ENCODE data around the gene WIPF2. TPM values are rescaled to one million over a fixed set of nuclear protein-coding genes. Genes with fewer than 3 reads are reported as not detected.

WIPF2 gene
- total RNA-seq, 4 donors from 2014 or later: 4.6 to 6.2 (median 5.4) TPM

DNA sequence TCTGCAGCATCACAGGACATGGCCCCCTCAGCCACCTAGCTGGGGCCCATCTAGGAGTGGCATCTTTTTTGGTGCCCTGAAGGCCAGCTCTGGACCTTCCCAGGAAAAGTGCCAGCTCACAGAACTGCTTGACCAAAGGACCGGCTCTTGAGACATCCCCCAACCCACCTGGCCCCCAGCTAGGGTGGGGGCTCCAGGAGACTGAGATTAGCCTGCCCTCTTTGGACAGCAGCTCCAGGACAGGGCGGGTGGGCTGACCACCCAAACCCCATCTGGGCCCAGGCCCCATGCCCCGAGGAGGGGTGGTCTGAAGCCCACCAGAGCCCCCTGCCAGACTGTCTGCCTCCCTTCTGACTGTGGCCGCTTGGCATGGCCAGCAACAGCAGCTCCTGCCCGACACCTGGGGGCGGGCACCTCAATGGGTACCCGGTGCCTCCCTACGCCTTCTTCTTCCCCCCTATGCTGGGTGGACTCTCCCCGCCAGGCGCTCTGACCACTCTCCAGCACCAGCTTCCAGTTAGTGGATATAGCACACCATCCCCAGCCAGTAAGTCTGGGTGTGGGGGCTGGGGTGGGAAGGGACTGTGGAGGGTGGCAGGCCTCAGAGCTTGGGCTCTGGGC, 111.9 kb downstream of the WIPF2 start:
- Histone ChIP-seq H3K4me1 (peaks cover 99 to 100% of the 10 kb centered on the region in 2 donors), H3K9me3 (no peaks in the 10 kb centered on the region), H3K27ac (peak overlapping the region; percentile 95 to 100 (median 98)), H3K4me3 (peak overlapping the region in 1 of 4 donors; percentile 41), H3K36me3 (no peaks in the 10 kb centered on the region), H3K27me3 (no peaks in the 10 kb centered on the region)
- TF ChIP-seq, protein P1, sequence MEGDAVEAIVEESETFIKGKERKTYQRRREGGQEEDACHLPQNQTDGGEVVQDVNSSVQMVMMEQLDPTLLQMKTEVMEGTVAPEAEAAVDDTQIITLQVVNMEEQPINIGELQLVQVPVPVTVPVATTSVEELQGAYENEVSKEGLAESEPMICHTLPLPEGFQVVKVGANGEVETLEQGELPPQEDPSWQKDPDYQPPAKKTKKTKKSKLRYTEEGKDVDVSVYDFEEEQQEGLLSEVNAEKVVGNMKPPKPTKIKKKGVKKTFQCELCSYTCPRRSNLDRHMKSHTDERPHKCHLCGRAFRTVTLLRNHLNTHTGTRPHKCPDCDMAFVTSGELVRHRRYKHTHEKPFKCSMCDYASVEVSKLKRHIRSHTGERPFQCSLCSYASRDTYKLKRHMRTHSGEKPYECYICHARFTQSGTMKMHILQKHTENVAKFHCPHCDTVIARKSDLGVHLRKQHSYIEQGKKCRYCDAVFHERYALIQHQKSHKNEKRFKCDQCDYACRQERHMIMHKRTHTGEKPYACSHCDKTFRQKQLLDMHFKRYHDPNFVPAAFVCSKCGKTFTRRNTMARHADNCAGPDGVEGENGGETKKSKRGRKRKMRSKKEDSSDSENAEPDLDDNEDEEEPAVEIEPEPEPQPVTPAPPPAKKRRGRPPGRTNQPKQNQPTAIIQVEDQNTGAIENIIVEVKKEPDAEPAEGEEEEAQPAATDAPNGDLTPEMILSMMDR (IDR thresholded peaks at IDR 0.05 in 4 of 5, conservative IDR thresholded peaks at IDR 0.05 in 1 of 5): no peak
- no peak for TF ChIP-seq POLR2A (IDR thresholded peaks at IDR 0.05)
- no peak for ATAC-seq
- no peak for DNase-seq
- in situ Hi-C loops (cut with MboI; ENCODE audit: low sequenced_read_pairs in 4 of 4) (no loop called here), intact Hi-C loops (cut with DNase I; ENCODE audit: low total_unique reads) (no loop called here)

DNA sequence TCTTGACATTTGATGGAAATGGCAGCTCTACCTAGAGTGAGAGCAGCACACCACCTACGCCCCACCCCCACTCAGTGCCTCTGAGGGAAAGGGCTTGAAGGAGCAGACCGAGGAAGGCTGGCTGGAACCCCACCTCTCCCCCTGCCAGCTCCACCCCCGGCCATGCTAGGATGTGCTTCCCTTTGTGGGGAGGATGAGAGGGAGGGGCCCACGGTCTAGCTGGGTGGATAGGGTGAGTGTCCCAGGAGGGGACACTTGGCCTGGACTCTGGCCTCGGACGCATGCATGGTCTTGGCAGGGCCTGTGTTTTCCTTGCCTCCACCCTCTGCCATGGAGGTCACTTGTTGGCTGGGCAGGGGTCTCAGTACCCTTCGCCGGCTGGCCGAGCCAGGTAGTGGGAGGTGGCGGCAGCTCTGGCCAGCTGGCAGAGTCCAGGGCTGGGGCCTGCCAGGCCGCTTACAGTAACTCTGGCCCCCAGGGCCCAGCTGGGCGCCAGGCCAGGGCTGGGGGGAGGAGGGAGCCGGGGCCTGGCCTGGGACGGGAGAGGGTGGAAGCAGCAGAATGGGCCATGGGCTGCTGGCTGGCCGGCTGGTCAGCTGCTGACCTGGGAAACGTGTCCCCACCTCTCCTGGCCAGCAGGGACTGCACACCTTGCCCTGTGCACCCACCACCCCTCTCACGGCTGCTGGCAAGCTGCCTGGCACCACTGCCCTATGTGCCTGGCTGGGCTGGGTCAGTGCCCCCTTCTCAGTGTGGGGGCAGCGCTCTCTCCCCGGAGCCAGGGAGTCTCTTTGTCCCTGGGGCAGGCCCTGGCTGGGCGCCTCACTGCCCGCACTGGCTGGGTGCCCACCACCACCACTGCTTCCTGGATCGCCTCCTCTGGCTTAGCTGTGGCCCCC, 112.9 kb downstream of the WIPF2 start:
- peaks cover 97 to 99% of the 10 kb centered on the region in 2 donors for H3K4me1 ChIP-seq
- H3K27me3 ChIP-seq: no peaks in the 10 kb centered on the region
- H3K4me3 ChIP-seq: peak overlapping the region; percentile 23 to 47 (median 26)
- no peaks in the 10 kb centered on the region for H3K36me3 ChIP-seq
- H3K9me3 ChIP-seq: no peaks in the 10 kb centered on the region
- DNase-seq (peak; percentile 73 to 96), ATAC-seq (peak; percentile 52 to 58)
- intact Hi-C loops (cut with DNase I; ENCODE audit: low total_unique reads) (loop anchor here (2.0 kb wide), 1 partner anchor 13 kb away; no protein-coding TSS in a partner anchor), in situ Hi-C loops (cut with MboI; ENCODE audit: low sequenced_read_pairs in 4 of 4) (no loop called here)
- no peak for TF ChIP-seq POLR2A (IDR thresholded peaks at IDR 0.05)
- TF ChIP-seq, protein P1 (IDR thresholded peaks at IDR 0.05 in 4 of 5, conservative IDR thresholded peaks at IDR 0.05 in 1 of 5): peak in 4 of 5 experiments; percentile 15 to 43 (median 30)
- H3K27ac ChIP-seq: peak overlapping the region; percentile 95 to 100 (median 98)

Small RNA genes lying within 50 kb of the gene (microRNA-seq; reads per million reads assigned to microRNA genes)
- gene MIR6867 (ENCODE audit: borderline replicate concordance in 2 of 2): 0 reads per million in 2 donors

Other genes with a start within 250 kb of the WIPF2 start
- 100 to 1,000 TPM; 211 to 364 (median 329) TPM for gene PSMD3, start 238.5 kb upstream of the WIPF2 start, total RNA-seq
- gene CSF3, start 203.9 kb upstream of the WIPF2 start, total RNA-seq: 10 to 100 TPM; 11.4 to 20.6 (median 16.3) TPM
- 100 to 1,000 TPM in 2 of 4 donors, 10 to 100 TPM in 2; 54.2 to 124 (median 93.9) TPM for gene MED24, start 164.9 kb upstream of the WIPF2 start, total RNA-seq
- gene THRA, start 156.3 kb upstream of the WIPF2 start, total RNA-seq: 10 to 100 TPM; 42.2 to 71.6 (median 48.2) TPM
- gene NR1D1, start 118.7 kb upstream of the WIPF2 start, total RNA-seq: 10 to 100 TPM; 16.0 to 34.2 (median 18.3) TPM
- gene MSL1, start 97.3 kb upstream of the WIPF2 start, total RNA-seq: 10 to 100 TPM; 75.7 to 96.3 (median 85.9) TPM
- 10 to 100 TPM; 35.8 to 41.3 (median 39.8) TPM for gene CASC3, start 78.8 kb upstream of the WIPF2 start, total RNA-seq
- 1 to 10 TPM; 1.8 to 5.8 (median 5.2) TPM for gene RAPGEFL1, start 41.8 kb upstream of the WIPF2 start, total RNA-seq
- gene CDC6, start 68.6 kb downstream of the WIPF2 start, total RNA-seq: under 1 TPM in 3 of 4 donors, not detected in 1; 0.27 to 0.75 (median 0.66) TPM
- 10 to 100 TPM; 20.3 to 67.0 (median 48.4) TPM for gene RARA, start 89.9 kb downstream of the WIPF2 start, total RNA-seq
- gene GJD3, start 145.4 kb downstream of the WIPF2 start, total RNA-seq: 1 to 10 TPM in 1 of 4 donors, under 1 TPM in 1, not detected in 2; 0.98 to 1.2 TPM
- gene TOP2A, start 198.6 kb downstream of the WIPF2 start, total RNA-seq: 1 to 10 TPM in 2 of 4 donors, under 1 TPM in 2; 0.26 to 1.6 (median 1.0) TPM
- 10 to 100 TPM; 14.5 to 56.8 (median 36.5) TPM for gene IGFBP4, start 224.1 kb downstream of the WIPF2 start, total RNA-seq

Data from gastrocnemius medialis (tissue), 4 donors.